ENCODE results near the gene SULF2. TPM values are rescaled to one million over a fixed set of nuclear protein-coding genes. Genes with fewer than 3 reads are reported as not detected.

The SULF2 gene
- total RNA-seq, 2 experiments from 2014 or later, result 0.47 to 0.50 TPM

GRCh38 chr20:47747669-47748031 lies 37.6 kb downstream of the SULF2 start:
- no peak for TF ChIP-seq CTCF (IDR thresholded peaks at IDR 0.05)
- Mint-ChIP-seq H3K9me3 (no peaks in the 10 kb centered on the region), H3K27me3 (no peaks in the 10 kb centered on the region), H3K36me3 (ENCODE audit: low read depth) (no peaks in the 10 kb centered on the region), H3K27ac (no peak overlapping the region), H3K4me1 (ENCODE audit: low read depth) (peaks cover 9% of the 10 kb centered on the region), H3K4me3 (no peak overlapping the region)
- ChIA-PET CTCF (no interaction called here), POLR2A (no interaction called here)
- intact Hi-C loops (cut with micrococcal nuclease), result no loop called here
- ATAC-seq, result no peak
- no peak for DNase-seq

- intact Hi-C loops (cut with micrococcal nuclease), result no loop called here
- Mint-ChIP-seq H3K9me3 (no peaks in the 10 kb centered on the region), H3K27ac (no peak overlapping the region), H3K27me3 (no peaks in the 10 kb centered on the region), H3K4me1 (ENCODE audit: low read depth) (peaks cover 9% of the 10 kb centered on the region), H3K36me3 (ENCODE audit: low read depth) (no peaks in the 10 kb centered on the region), H3K4me3 (no peak overlapping the region)
- POLR2A ChIA-PET, result no interaction called here
- no peak for TF ChIP-seq CTCF (IDR thresholded peaks at IDR 0.05)
- ATAC-seq (no peak), DNase-seq (no peak)
- CTCF ChIA-PET, result interaction anchor here (1.2 kb wide), 1 partner anchor 32 kb away, joined by 3 read pairs; no protein-coding TSS in a partner anchor
Measured at GRCh38 chr20:47744803-47745202, 40.5 kb downstream of the SULF2 start.

GRCh38 chr20:47743671-47744070 lies 41.6 kb downstream of the SULF2 start:
- intact Hi-C loops (cut with micrococcal nuclease), result no loop called here
- H3K27me3 Mint-ChIP-seq, result no peaks in the 10 kb centered on the region
- TF ChIP-seq CTCF (IDR thresholded peaks at IDR 0.05), result no peak
- CTCF ChIA-PET, result no interaction called here
- H3K36me3 Mint-ChIP-seq (ENCODE audit: low read depth), result no peaks in the 10 kb centered on the region
- H3K9me3 Mint-ChIP-seq, result no peaks in the 10 kb centered on the region
- ATAC-seq (no peak), DNase-seq (no peak)
- H3K4me3 Mint-ChIP-seq, result no peak overlapping the region
- POLR2A ChIA-PET, result no interaction called here
- H3K4me1 Mint-ChIP-seq (ENCODE audit: low read depth), result peaks cover 6% of the 10 kb centered on the region
- H3K27ac Mint-ChIP-seq, result no peak overlapping the region

- intact Hi-C loops (cut with micrococcal nuclease), result no loop called here
- TF ChIP-seq CTCF (IDR thresholded peaks at IDR 0.05), result no peak
- H3K4me1 Mint-ChIP-seq (ENCODE audit: low read depth), result no peaks in the 10 kb centered on the region
- ChIA-PET CTCF (no interaction called here), POLR2A (no interaction called here)
- no peaks in the 10 kb centered on the region for H3K36me3 Mint-ChIP-seq (ENCODE audit: low read depth)
- H3K27ac Mint-ChIP-seq, result no peak overlapping the region
- no peak for ATAC-seq
- no peaks in the 10 kb centered on the region for H3K27me3 Mint-ChIP-seq
- H3K4me3 Mint-ChIP-seq, result no peak overlapping the region
- H3K9me3 Mint-ChIP-seq, result no peaks in the 10 kb centered on the region
- no peak for DNase-seq
Measured at GRCh38 chr20:47741669-47742608, 43.3 kb downstream of the SULF2 start.

- Mint-ChIP-seq H3K4me1 (ENCODE audit: low read depth) (no peaks in the 10 kb centered on the region), H3K27me3 (no peaks in the 10 kb centered on the region), H3K4me3 (no peak overlapping the region), H3K36me3 (ENCODE audit: low read depth) (no peaks in the 10 kb centered on the region), H3K27ac (no peak overlapping the region), H3K9me3 (no peaks in the 10 kb centered on the region)
- intact Hi-C loops (cut with micrococcal nuclease), result no loop called here
- no peak for ATAC-seq
- POLR2A ChIA-PET, result no interaction called here
- TF ChIP-seq CTCF (IDR thresholded peaks at IDR 0.05), result no peak
- CTCF ChIA-PET, result interaction anchor here (1.1 kb wide), 1 partner anchor 16 kb away, joined by 5 read pairs; no protein-coding TSS in a partner anchor
- no peak for DNase-seq
Measured at GRCh38 chr20:47740862-47741184, 44.5 kb downstream of the SULF2 start.
